Muscle layer of duodenum (tissue), 2 donors: ENCODE results near the gene SYTL3.

Experiments used
- H3K27ac ChIP-seq: one replicate; pipeline ENCODE4 v1.7.0; 2013; ENCODE audit warnings: mild to moderate bottlenecking, low read length
- H3K27me3 ChIP-seq: one replicate; pipeline ENCODE4 v1.7.0; 2013; ENCODE audit warnings: low read depth, mild to moderate bottlenecking, control low read depth, low read length
- H3K36me3 ChIP-seq, 2 donors: one replicate each; pipeline ENCODE4 v1.7.0; 2013; ENCODE audit warnings: low read length in 2 of 2, control low read depth in 1 of 2, mild to moderate bottlenecking in 1 of 2; ENCODE audit not compliant: insufficient read depth in 2 of 2, control insufficient read depth in 1 of 2
- H3K4me1 ChIP-seq, 2 donors: one replicate each; pipeline ENCODE4 v1.7.0; 2013; ENCODE audit warnings: low read length in 2 of 2, mild to moderate bottlenecking in 2 of 2, control low read depth in 1 of 2, moderate library complexity in 1 of 2; ENCODE audit not compliant: insufficient read depth in 2 of 2, control insufficient read depth in 1 of 2
- H3K4me3 ChIP-seq, 2 donors: one replicate each; pipeline ENCODE4 v1.7.0; 2013; ENCODE audit warnings: low read length in 2 of 2, low read depth in 1 of 2, mild to moderate bottlenecking in 1 of 2
- H3K9me3 ChIP-seq, 2 donors: one replicate each; pipeline ENCODE4 v1.7.0; 2013; ENCODE audit warnings: low read length in 2 of 2, control low read depth in 1 of 2, mild to moderate bottlenecking in 1 of 2; ENCODE audit not compliant: control insufficient read depth in 1 of 2
- donor health status: healthy.

SYTL3 gene

GRCh38 chr6:158761746-158762145 is 111.9 kb downstream of the SYTL3 start:
- H3K4me3 ChIP-seq, result no peak overlapping the region
- H3K4me1 ChIP-seq, result no peaks in the 10 kb centered on the region
- H3K36me3 ChIP-seq, result peaks cover 12 to 27% of the 10 kb centered on the region in 2 donors
- no peak overlapping the region for H3K27ac ChIP-seq
- no peaks in the 10 kb centered on the region for H3K27me3 ChIP-seq
- no peaks in the 10 kb centered on the region for H3K9me3 ChIP-seq

- H3K36me3 ChIP-seq, result peaks cover 15 to 37% of the 10 kb centered on the region in 2 donors
- H3K4me3 ChIP-seq, result no peak overlapping the region
- no peak overlapping the region for H3K27ac ChIP-seq
- H3K27me3 ChIP-seq, result no peaks in the 10 kb centered on the region
- H3K4me1 ChIP-seq, result no peaks in the 10 kb centered on the region
- no peaks in the 10 kb centered on the region for H3K9me3 ChIP-seq
Measured at GRCh38 chr6:158762787-158763433, 113.1 kb downstream of the SYTL3 start.

GRCh38 chr6:158763434-158764182 is 113.8 kb downstream of the SYTL3 start:
- no peaks in the 10 kb centered on the region for H3K27me3 ChIP-seq
- no peaks in the 10 kb centered on the region for H3K9me3 ChIP-seq
- no peak overlapping the region for H3K27ac ChIP-seq
- H3K4me3 ChIP-seq, result no peak overlapping the region
- H3K36me3 ChIP-seq, result peaks cover 21 to 44% of the 10 kb centered on the region in 2 donors
- H3K4me1 ChIP-seq, result no peaks in the 10 kb centered on the region

- Histone ChIP-seq H3K36me3 (peaks cover 27 to 51% of the 10 kb centered on the region in 2 donors), H3K4me1 (no peaks in the 10 kb centered on the region), H3K27me3 (no peaks in the 10 kb centered on the region), H3K9me3 (no peaks in the 10 kb centered on the region), H3K4me3 (no peak overlapping the region), H3K27ac (no peak overlapping the region)
Measured at GRCh38 chr6:158764183-158764849, 114.5 kb downstream of the SYTL3 start.

- Histone ChIP-seq H3K4me3 (no peak overlapping the region), H3K27ac (no peak overlapping the region), H3K27me3 (no peaks in the 10 kb centered on the region), H3K9me3 (no peaks in the 10 kb centered on the region), H3K36me3 (peaks cover 32 to 57% of the 10 kb centered on the region in 2 donors), H3K4me1 (no peaks in the 10 kb centered on the region)
Measured at GRCh38 chr6:158764926-158765325, 115.1 kb downstream of the SYTL3 start.

- no peaks in the 10 kb centered on the region for H3K27me3 ChIP-seq
- H3K9me3 ChIP-seq, result no peaks in the 10 kb centered on the region
- H3K4me3 ChIP-seq, result no peak overlapping the region
- peaks cover 39 to 64% of the 10 kb centered on the region in 2 donors for H3K36me3 ChIP-seq
- H3K27ac ChIP-seq, result no peak overlapping the region
- H3K4me1 ChIP-seq, result no peaks in the 10 kb centered on the region
Measured at GRCh38 chr6:158765499-158766068, 115.7 kb downstream of the SYTL3 start.

GRCh38 chr6:158766621-158767455 is 117.0 kb downstream of the SYTL3 start:
- Histone ChIP-seq H3K4me1 (no peaks in the 10 kb centered on the region), H3K9me3 (no peaks in the 10 kb centered on the region), H3K27ac (no peak overlapping the region), H3K4me3 (no peak overlapping the region), H3K27me3 (no peaks in the 10 kb centered on the region), H3K36me3 (peaks cover 52 to 76% of the 10 kb centered on the region in 2 donors)

- Histone ChIP-seq H3K9me3 (no peaks in the 10 kb centered on the region), H3K4me3 (no peak overlapping the region), H3K27ac (no peak overlapping the region), H3K27me3 (no peaks in the 10 kb centered on the region), H3K36me3 (peaks cover 60 to 85% of the 10 kb centered on the region in 2 donors), H3K4me1 (no peaks in the 10 kb centered on the region)
Measured at GRCh38 chr6:158767709-158768108, 117.9 kb downstream of the SYTL3 start.

- H3K36me3 ChIP-seq, result peaks cover 61 to 91% of the 10 kb centered on the region in 2 donors
- no peak overlapping the region for H3K27ac ChIP-seq
- H3K4me3 ChIP-seq, result no peak overlapping the region
- no peaks in the 10 kb centered on the region for H3K4me1 ChIP-seq
- H3K9me3 ChIP-seq, result no peaks in the 10 kb centered on the region
- no peaks in the 10 kb centered on the region for H3K27me3 ChIP-seq
Measured at GRCh38 chr6:158768436-158768835, 118.6 kb downstream of the SYTL3 start.

- Histone ChIP-seq H3K27ac (no peak overlapping the region), H3K4me3 (no peak overlapping the region), H3K27me3 (no peaks in the 10 kb centered on the region), H3K4me1 (no peaks in the 10 kb centered on the region), H3K36me3 (peaks cover 64 to 94% of the 10 kb centered on the region in 2 donors), H3K9me3 (no peaks in the 10 kb centered on the region)
Measured at GRCh38 chr6:158769234-158769770, 119.4 kb downstream of the SYTL3 start.
